Suprapubic skin (tissue), 3 donors: ENCODE measurements around the gene KDM5B.

Experiments used
- EP300 ChIP-seq: sonication (generic); formaldehyde crosslinking; IDR thresholded peaks from one replicate; pipeline ENCODE4 v1.6.1; 2017; ENCODE audit warnings: antibody characterized with exemption
- POLR2A ChIP-seq, 2 donors: fragments of 450-650 bp; IDR thresholded peaks; one replicate each; pipeline ENCODE4 v1.6.1; 2017; ENCODE audit warnings: antibody characterized with exemption in 2 of 2, mild to moderate bottlenecking in 2 of 2, moderate library complexity in 2 of 2
- TF ChIP-seq, protein P1 (sequence below), 2 donors: fragments of 200-600 bp in 1 of 2; fragments of 450-650 bp in 1 of 2; sonication (generic) in 1 of 2; IDR thresholded peaks; one replicate each; pipeline ENCODE4 v1.5.1; 2016 to 2019; ENCODE audit warnings: antibody characterized with exemption in 2 of 2, mild to moderate bottlenecking in 1 of 2, moderate library complexity in 1 of 2

DNA sequence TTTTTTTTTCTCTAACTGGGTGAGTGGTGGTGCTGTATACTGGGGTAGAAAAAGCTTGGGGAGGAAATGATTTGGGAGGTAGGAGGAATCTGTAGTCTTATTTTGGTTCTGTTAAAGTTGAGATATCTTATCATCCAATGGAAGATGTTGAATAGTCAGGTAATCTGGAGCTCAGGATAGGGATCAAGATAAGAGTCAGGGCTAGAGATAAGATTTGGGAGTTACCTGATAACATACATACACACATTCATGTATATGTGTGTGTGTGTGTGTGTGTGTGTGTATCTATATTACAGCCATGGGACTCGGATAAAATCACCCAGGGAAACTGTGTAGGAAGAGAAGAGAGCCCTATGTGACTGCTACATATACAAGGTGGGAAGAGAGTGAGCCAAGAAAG, 10.6 kb upstream of the KDM5B start:
- TF ChIP-seq EP300 (no peak), POLR2A (IDR thresholded peaks at IDR 0.05) (no peak)
- TF ChIP-seq, protein P1, sequence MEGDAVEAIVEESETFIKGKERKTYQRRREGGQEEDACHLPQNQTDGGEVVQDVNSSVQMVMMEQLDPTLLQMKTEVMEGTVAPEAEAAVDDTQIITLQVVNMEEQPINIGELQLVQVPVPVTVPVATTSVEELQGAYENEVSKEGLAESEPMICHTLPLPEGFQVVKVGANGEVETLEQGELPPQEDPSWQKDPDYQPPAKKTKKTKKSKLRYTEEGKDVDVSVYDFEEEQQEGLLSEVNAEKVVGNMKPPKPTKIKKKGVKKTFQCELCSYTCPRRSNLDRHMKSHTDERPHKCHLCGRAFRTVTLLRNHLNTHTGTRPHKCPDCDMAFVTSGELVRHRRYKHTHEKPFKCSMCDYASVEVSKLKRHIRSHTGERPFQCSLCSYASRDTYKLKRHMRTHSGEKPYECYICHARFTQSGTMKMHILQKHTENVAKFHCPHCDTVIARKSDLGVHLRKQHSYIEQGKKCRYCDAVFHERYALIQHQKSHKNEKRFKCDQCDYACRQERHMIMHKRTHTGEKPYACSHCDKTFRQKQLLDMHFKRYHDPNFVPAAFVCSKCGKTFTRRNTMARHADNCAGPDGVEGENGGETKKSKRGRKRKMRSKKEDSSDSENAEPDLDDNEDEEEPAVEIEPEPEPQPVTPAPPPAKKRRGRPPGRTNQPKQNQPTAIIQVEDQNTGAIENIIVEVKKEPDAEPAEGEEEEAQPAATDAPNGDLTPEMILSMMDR (IDR thresholded peaks at IDR 0.05), result no peak
